GM08714 (cell line): ENCODE measurements around the gene MYO1A.
"Not testable (repeated sequence)": the region's sequence is repeated elsewhere in the genome, so short reads cannot be mapped to it uniquely, and the experiment has no call there.

ENCODE experiments used
- H3K4me3 ChIP-seq: fragments of 200-500 bp; sonication (Bioruptor generic); 2 replicates; pipeline ENCODE4 v1.5.1; 2014; ENCODE audit warnings: mild to moderate bottlenecking, low read length, inconsistent platforms
- ZNF274 ChIP-seq: IDR thresholded peaks from 2 replicates; pipeline ENCODE4 v1.6.1; 2012; ENCODE audit warnings: mild to moderate bottlenecking, low read depth, low read length

The MYO1A gene

GRCh38 chr12:57072661-57073060, 22.7 kb upstream of the MYO1A start:
- TF ChIP-seq ZNF274, result no peak
- no peak overlapping the region for H3K4me3 ChIP-seq

- TF ChIP-seq ZNF274, result no peak
- H3K4me3 ChIP-seq, result no peak overlapping the region
These were observed 19.6 kb upstream of the MYO1A start for GRCh38 chr12:57069523-57069922.

GRCh38 chr12:57066245-57066644, 16.3 kb upstream of the MYO1A start:
- no peak for TF ChIP-seq ZNF274
- H3K4me3 ChIP-seq, result no peak overlapping the region

- TF ChIP-seq ZNF274, result no peak
- H3K4me3 ChIP-seq, result no peak overlapping the region; the same call in 1 of the 2 replicates
These were observed 14.2 kb upstream of the MYO1A start for GRCh38 chr12:57063991-57064685.

GRCh38 chr12:57058454-57058853, 8.5 kb upstream of the MYO1A start:
- no peak for TF ChIP-seq ZNF274
- no peak overlapping the region for H3K4me3 ChIP-seq

- no peak for TF ChIP-seq ZNF274
- H3K4me3 ChIP-seq, result no peak overlapping the region
These were observed 7.3 kb upstream of the MYO1A start for GRCh38 chr12:57057067-57057751.

GRCh38 chr12:57055824-57056223, 5.9 kb upstream of the MYO1A start:
- TF ChIP-seq ZNF274, result no peak
- no peak overlapping the region for H3K4me3 ChIP-seq

GRCh38 chr12:57053901-57054300, 4.0 kb upstream of the MYO1A start:
- H3K4me3 ChIP-seq, result not testable (repeated sequence)

- not testable (repeated sequence) for H3K4me3 ChIP-seq
These were observed 3.2 kb upstream of the MYO1A start for GRCh38 chr12:57053146-57053545.

GRCh38 chr12:57051011-57051410, 1.1 kb upstream of the MYO1A start:
- H3K4me3 ChIP-seq, result no peak overlapping the region
- no peak for TF ChIP-seq ZNF274

- no peak for TF ChIP-seq ZNF274
These were observed 846 bp downstream of the MYO1A start for GRCh38 chr12:57049119-57049446.

GRCh38 chr12:57048423-57049118, 1.4 kb downstream of the MYO1A start:
- H3K4me3 ChIP-seq, result no peak overlapping the region

More at GRCh38 chr12:57049119-57049446, 846 bp downstream of the MYO1A start:
- H3K4me3 ChIP-seq, result no peak overlapping the region

GRCh38 chr12:57047981-57048380, 1.9 kb downstream of the MYO1A start:
- no peak for TF ChIP-seq ZNF274
- H3K4me3 ChIP-seq, result no peak overlapping the region

More at GRCh38 chr12:57048423-57049118, 1.4 kb downstream of the MYO1A start:
- no peak for TF ChIP-seq ZNF274

GRCh38 chr12:57046947-57047890, 2.7 kb downstream of the MYO1A start:
- TF ChIP-seq ZNF274, result no peak
- H3K4me3 ChIP-seq, result no peak overlapping the region
